Mesendoderm (in vitro differentiated cells): Measurements from ENCODE around the gene TRIM71.
"Not testable (repeated sequence)": the region's sequence is repeated elsewhere in the genome, so short reads cannot be mapped to it uniquely, and the experiment has no call there.

Experiments
- DNase-seq: peaks from one replicate; pipeline ENCODE4 v3.0.0; 2013
- H2AK5ac ChIP-seq: 2 replicates; pipeline ENCODE4 v1.6.1; 2013; ENCODE audit warnings: low read length, inconsistent platforms
- H2BK120ac ChIP-seq: 2 replicates; pipeline ENCODE4 v1.6.1; 2013; ENCODE audit warnings: low read depth, mild to moderate bottlenecking, low read length, moderate library complexity, mixed read lengths
- H2BK15ac ChIP-seq: replicated peaks from 2 replicates; pipeline ENCODE4 v1.6.1; 2013; ENCODE audit warnings: low read depth, mild to moderate bottlenecking, moderate library complexity
- H2BK5ac ChIP-seq: 2 replicates; pipeline ENCODE4 v1.6.1; 2013; ENCODE audit warnings: low read length, inconsistent platforms
- H3K18ac ChIP-seq: 2 replicates; pipeline ENCODE4 v1.6.1; 2013; ENCODE audit warnings: mild to moderate bottlenecking, low read length, mixed read lengths
- H3K23ac ChIP-seq: one replicate; pipeline ENCODE4 v1.6.1; 2013; ENCODE audit warnings: low read length
- H3K27ac ChIP-seq: 2 replicates; pipeline ENCODE4 v1.5.1; 2013; ENCODE audit warnings: low read depth, mild to moderate bottlenecking, inconsistent platforms, low read length, moderate library complexity
- H3K27me3 ChIP-seq: 2 replicates; pipeline ENCODE4 v1.6.1; 2013; ENCODE audit warnings: low read length, control low read depth, mild to moderate bottlenecking, inconsistent platforms; ENCODE audit not compliant: insufficient read depth, poor library complexity
- H3K36me3 ChIP-seq: 2 replicates; pipeline ENCODE4 v1.6.1; 2013; ENCODE audit warnings: low read length, inconsistent platforms; ENCODE audit not compliant: control insufficient read depth, insufficient read depth
- H3K4ac ChIP-seq: one replicate; pipeline ENCODE4 v1.6.1; 2013; ENCODE audit warnings: low read depth, mild to moderate bottlenecking, low read length, moderate library complexity
- H3K4me1 ChIP-seq: 2 replicates; pipeline ENCODE4 v1.6.1; 2013; ENCODE audit warnings: low read depth, low read length, inconsistent platforms; ENCODE audit not compliant: control insufficient read depth
- H3K4me2 ChIP-seq: 2 replicates; pipeline ENCODE4 v1.6.1; 2013; ENCODE audit warnings: low read length
- H3K4me3 ChIP-seq: 2 replicates; pipeline ENCODE4 v1.5.1; 2013; ENCODE audit warnings: mild to moderate bottlenecking, low read length
- H3K56ac ChIP-seq: one replicate; pipeline ENCODE4 v1.6.1; 2013; ENCODE audit warnings: low read length
- H3K79me1 ChIP-seq: 2 replicates; pipeline ENCODE4 v1.6.1; 2013; ENCODE audit warnings: low read length, inconsistent platforms
- H3K79me2 ChIP-seq: 2 replicates; pipeline ENCODE4 v1.6.1; 2013; ENCODE audit warnings: mild to moderate bottlenecking, low read length; ENCODE audit not compliant: control insufficient read depth, insufficient read depth
- H3K9ac ChIP-seq: 2 replicates; pipeline ENCODE4 v1.6.1; 2013; ENCODE audit warnings: low read length, inconsistent platforms
- H4K5ac ChIP-seq: one replicate; pipeline ENCODE4 v1.6.1; 2013; ENCODE audit warnings: low read length
- H4K8ac ChIP-seq: one replicate; pipeline ENCODE4 v1.6.1; 2013; ENCODE audit warnings: low read depth, mild to moderate bottlenecking, control low read depth, low read length, moderate library complexity
- WGBS: extraction: QIAGEN DNeasy Blood & Tissue Kit; methylation state at CpG from one replicate; pipeline ENCODE4 v1.1.7; 2013; ENCODE audit warnings: low lambda C conversion rate, missing lambda C conversion rate; ENCODE audit not compliant: insufficient coverage; ENCODE audit errors: extremely low coverage; 5-methylcytosine and 5-hydroxymethylcytosine counted together

Gene TRIM71

DNA sequence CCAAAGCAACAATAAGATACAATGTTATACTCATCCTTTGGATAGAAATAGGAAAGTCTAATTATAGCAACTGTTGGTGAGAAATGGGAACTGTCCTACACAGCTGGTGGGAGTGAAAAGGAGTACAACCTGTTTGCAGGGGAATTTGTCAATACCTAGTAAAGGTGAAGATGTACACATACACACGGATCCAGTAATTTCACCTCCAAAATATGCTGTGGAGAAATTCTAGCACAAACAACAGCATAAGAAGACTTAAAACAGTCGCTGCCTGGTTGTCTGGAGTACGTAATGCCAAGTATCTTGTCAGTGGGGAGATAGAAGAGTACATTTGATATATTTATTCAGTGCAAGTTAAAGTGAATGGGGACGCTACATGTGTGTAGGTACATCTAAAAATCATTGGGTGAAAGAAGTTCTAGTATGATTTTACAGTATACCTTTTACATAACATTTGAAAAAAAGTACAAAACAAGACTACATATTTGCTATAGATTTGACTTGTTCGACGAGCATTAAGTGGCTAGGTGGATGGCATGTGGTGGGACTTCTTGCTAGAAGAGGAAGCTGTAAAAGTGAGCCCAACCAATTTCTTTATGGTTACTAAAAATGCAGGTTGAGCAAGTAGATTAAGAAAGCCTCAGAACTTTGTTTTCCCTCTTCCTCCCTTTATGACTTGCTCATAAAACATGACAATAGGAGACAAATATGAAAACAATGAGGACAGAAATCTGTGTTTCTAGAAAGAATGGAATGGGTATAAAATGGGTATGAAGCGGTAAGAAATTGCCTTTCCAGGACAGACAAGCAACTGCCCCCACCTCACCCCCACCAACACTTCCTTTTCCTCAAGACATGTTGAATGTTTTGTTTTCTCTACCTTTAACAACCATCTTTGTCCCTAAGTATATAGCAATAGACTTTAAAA lies 83.5 kb downstream of the TRIM71 start:
- H3K18ac ChIP-seq, result no peak overlapping the region
- peaks cover 5% of the 10 kb centered on the region for H3K79me1 ChIP-seq
- no peak overlapping the region for H4K5ac ChIP-seq
- no peak overlapping the region for H3K56ac ChIP-seq
- H3K79me2 ChIP-seq, result no peaks in the 10 kb centered on the region
- no CpG with 5 or more reads among the region's 7 CpGs for WGBS
- no peak overlapping the region for H3K4ac ChIP-seq
- no peak overlapping the region for H3K9ac ChIP-seq
- no peak overlapping the region for H2AK5ac ChIP-seq
- H3K27me3 ChIP-seq, result no peaks in the 10 kb centered on the region
- no peak overlapping the region for H3K27ac ChIP-seq
- H3K4me3 ChIP-seq, result no peak overlapping the region
- peaks cover 7% of the 10 kb centered on the region for H3K4me1 ChIP-seq
- no peak for DNase-seq
- H3K4me2 ChIP-seq, result no peak overlapping the region
- no peak overlapping the region for H2BK15ac ChIP-seq
- H4K8ac ChIP-seq, result no peak overlapping the region
- H2BK120ac ChIP-seq, result no peak overlapping the region
- peaks cover 3% of the 10 kb centered on the region for H3K36me3 ChIP-seq
- no peak overlapping the region for H2BK5ac ChIP-seq
- no peak overlapping the region for H3K23ac ChIP-seq

GRCh38 chr3:32902887-32903371 lies 85.1 kb downstream of the TRIM71 start:
- H3K4ac ChIP-seq, H3K23ac ChIP-seq, H3K18ac ChIP-seq, H3K36me3 ChIP-seq, H3K79me2 ChIP-seq, H3K9ac ChIP-seq, H2BK5ac ChIP-seq, H2BK120ac ChIP-seq, H3K4me3 ChIP-seq, H2AK5ac ChIP-seq, H4K8ac ChIP-seq, H3K79me1 ChIP-seq, H3K27me3 ChIP-seq, H2BK15ac ChIP-seq, H4K5ac ChIP-seq, H3K4me1 ChIP-seq, H3K56ac ChIP-seq, H3K27ac ChIP-seq, H3K4me2 ChIP-seq: not testable (repeated sequence)
- DNase-seq, result peak; percentile 74
- WGBS, result no CpG with 5 or more reads among the region's 31 CpGs

GRCh38 chr3:32903953-32904352 lies 86.2 kb downstream of the TRIM71 start:
- H2BK120ac ChIP-seq, result no peak overlapping the region
- no CpG with 5 or more reads among the region's 10 CpGs for WGBS
- no peak for DNase-seq
- H4K8ac ChIP-seq, result no peak overlapping the region
- no peak overlapping the region for H3K4me3 ChIP-seq
- H2BK15ac ChIP-seq, result no peak overlapping the region
- no peak overlapping the region for H3K4me2 ChIP-seq
- no peak overlapping the region for H3K9ac ChIP-seq
- peak overlapping the region; percentile 68 for H3K4ac ChIP-seq
- no peak overlapping the region for H3K23ac ChIP-seq
- no peak overlapping the region for H3K27ac ChIP-seq
- H3K56ac ChIP-seq, result no peak overlapping the region
- no peak overlapping the region for H4K5ac ChIP-seq
- peak overlapping the region; percentile 80 for H3K18ac ChIP-seq
- H3K4me1 ChIP-seq, result no peaks in the 10 kb centered on the region
- no peaks in the 10 kb centered on the region for H3K79me1 ChIP-seq
- peaks cover 1% of the 10 kb centered on the region for H3K36me3 ChIP-seq
- no peaks in the 10 kb centered on the region for H3K79me2 ChIP-seq
- H3K27me3 ChIP-seq, result no peaks in the 10 kb centered on the region
- H2BK5ac ChIP-seq, result no peak overlapping the region
- no peak overlapping the region for H2AK5ac ChIP-seq

GRCh38 chr3:32909999-32910398 lies 92.2 kb downstream of the TRIM71 start:
- no peak overlapping the region for H3K27ac ChIP-seq
- no peak overlapping the region for H3K23ac ChIP-seq
- no peaks in the 10 kb centered on the region for H3K79me2 ChIP-seq

GRCh38 chr3:32910954-32911353 lies 93.2 kb downstream of the TRIM71 start:
- no peak overlapping the region for H2BK5ac ChIP-seq
- no peaks in the 10 kb centered on the region for H3K79me1 ChIP-seq
- no peak overlapping the region for H3K18ac ChIP-seq
- H4K8ac ChIP-seq, result no peak overlapping the region
- H2AK5ac ChIP-seq, result no peak overlapping the region
- no peaks in the 10 kb centered on the region for H3K4me1 ChIP-seq
- H3K4me3 ChIP-seq, result no peak overlapping the region
- H3K27me3 ChIP-seq, result no peaks in the 10 kb centered on the region
- no peak overlapping the region for H2BK15ac ChIP-seq
- no peak overlapping the region for H3K4me2 ChIP-seq
- H3K23ac ChIP-seq, result no peak overlapping the region
- no peaks in the 10 kb centered on the region for H3K79me2 ChIP-seq
- H3K36me3 ChIP-seq, result no peaks in the 10 kb centered on the region
- no peak overlapping the region for H2BK120ac ChIP-seq
- H3K9ac ChIP-seq, result no peak overlapping the region
- no peak for DNase-seq
- WGBS, result no CpG with 5 or more reads among the region's 2 CpGs
- H3K56ac ChIP-seq, result no peak overlapping the region
- H4K5ac ChIP-seq, result no peak overlapping the region
- H3K27ac ChIP-seq, result no peak overlapping the region
- no peak overlapping the region for H3K4ac ChIP-seq

More at GRCh38 chr3:32909999-32910398, 92.2 kb downstream of the TRIM71 start:
- Histone ChIP-seq H3K9ac (no peak overlapping the region), H3K4me3 (no peak overlapping the region), H3K27me3 (no peaks in the 10 kb centered on the region), H2BK15ac (no peak overlapping the region), H3K4ac (no peak overlapping the region), H4K5ac (no peak overlapping the region), H2BK5ac (no peak overlapping the region), H4K8ac (no peak overlapping the region), H3K79me1 (no peaks in the 10 kb centered on the region), H3K4me1 (no peaks in the 10 kb centered on the region), H3K4me2 (no peak overlapping the region), H2BK120ac (no peak overlapping the region), H3K18ac (no peak overlapping the region), H3K56ac (no peak overlapping the region), H3K36me3 (no peaks in the 10 kb centered on the region), H2AK5ac (no peak overlapping the region)
- no peak for DNase-seq
- WGBS, result no CpG with 5 or more reads among the region's 3 CpGs
